ENCODE measurements around the gene PLAAT3.

PLAAT3 gene

DNA sequence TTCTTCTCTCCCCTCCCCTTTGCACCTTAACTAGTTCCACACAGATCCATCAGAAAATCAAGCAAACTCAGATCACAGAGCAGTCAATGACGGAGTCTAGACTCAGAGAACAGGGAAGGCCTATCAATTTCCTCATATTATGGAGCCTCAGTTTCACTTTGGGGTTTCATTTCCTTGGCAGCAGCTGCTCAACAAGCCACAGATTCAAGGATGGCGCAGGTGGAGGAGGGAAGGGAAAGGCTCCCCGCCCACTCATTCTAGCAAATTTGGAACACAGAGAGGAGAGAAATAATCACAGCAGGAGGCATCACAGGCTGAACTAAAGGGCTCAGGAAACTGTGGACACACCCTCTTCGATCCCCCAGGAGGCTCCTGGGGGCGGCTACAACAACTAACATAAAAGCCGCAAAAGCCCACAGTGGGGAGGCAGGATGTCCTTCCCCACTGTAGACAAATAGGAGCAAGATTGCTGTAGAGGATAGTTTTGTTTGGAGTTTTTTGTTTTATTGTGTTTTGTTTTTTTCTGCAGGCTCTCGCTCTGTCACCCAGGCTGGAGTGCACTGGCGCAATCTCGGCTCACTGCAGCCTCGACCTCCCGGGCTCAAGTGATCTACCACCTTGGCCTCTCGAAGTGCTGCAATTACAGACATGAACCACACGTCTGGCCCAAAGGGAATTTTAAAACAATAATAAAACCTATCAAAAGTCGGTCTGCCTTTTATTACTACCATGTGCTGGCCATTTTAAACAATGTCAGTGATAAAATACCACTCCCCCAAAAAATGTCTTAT lies 3.4 kb downstream of the PLAAT3 start (continued):
- TF ChIP-seq, protein P1, sequence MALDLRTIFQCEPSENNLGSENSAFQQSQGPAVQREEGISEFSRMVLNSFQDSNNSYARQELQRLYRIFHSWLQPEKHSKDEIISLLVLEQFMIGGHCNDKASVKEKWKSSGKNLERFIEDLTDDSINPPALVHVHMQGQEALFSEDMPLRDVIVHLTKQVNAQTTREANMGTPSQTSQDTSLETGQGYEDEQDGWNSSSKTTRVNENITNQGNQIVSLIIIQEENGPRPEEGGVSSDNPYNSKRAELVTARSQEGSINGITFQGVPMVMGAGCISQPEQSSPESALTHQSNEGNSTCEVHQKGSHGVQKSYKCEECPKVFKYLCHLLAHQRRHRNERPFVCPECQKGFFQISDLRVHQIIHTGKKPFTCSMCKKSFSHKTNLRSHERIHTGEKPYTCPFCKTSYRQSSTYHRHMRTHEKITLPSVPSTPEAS (tag by site-specific recombination; IDR thresholded peaks at IDR 0.05): no peak
- TF ChIP-seq, protein P2, sequence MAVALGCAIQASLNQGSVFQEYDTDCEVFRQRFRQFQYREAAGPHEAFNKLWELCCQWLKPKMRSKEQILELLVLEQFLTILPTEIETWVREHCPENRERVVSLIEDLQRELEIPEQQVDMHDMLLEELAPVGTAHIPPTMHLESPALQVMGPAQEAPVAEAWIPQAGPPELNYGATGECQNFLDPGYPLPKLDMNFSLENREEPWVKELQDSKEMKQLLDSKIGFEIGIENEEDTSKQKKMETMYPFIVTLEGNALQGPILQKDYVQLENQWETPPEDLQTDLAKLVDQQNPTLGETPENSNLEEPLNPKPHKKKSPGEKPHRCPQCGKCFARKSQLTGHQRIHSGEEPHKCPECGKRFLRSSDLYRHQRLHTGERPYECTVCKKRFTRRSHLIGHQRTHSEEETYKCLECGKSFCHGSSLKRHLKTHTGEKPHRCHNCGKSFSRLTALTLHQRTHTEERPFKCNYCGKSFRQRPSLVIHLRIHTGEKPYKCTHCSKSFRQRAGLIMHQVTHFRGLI (tag by site-specific recombination; IDR thresholded peaks at IDR 0.05): no peak
- TF ChIP-seq KLF10 (tag by site-specific recombination; IDR thresholded peaks at IDR 0.05): peak; percentile 87
- TF ChIP-seq, protein P3, sequence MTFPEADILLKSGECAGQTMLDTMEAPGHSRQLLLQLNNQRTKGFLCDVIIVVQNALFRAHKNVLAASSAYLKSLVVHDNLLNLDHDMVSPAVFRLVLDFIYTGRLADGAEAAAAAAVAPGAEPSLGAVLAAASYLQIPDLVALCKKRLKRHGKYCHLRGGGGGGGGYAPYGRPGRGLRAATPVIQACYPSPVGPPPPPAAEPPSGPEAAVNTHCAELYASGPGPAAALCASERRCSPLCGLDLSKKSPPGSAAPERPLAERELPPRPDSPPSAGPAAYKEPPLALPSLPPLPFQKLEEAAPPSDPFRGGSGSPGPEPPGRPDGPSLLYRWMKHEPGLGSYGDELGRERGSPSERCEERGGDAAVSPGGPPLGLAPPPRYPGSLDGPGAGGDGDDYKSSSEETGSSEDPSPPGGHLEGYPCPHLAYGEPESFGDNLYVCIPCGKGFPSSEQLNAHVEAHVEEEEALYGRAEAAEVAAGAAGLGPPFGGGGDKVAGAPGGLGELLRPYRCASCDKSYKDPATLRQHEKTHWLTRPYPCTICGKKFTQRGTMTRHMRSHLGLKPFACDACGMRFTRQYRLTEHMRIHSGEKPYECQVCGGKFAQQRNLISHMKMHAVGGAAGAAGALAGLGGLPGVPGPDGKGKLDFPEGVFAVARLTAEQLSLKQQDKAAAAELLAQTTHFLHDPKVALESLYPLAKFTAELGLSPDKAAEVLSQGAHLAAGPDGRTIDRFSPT (tag by site-specific recombination; IDR thresholded peaks at IDR 0.05): no peak
- TF ChIP-seq ZNF664 (tag by site-specific recombination; IDR thresholded peaks at IDR 0.05): no peak
- TF ChIP-seq ZNF571 (tag by site-specific recombination; IDR thresholded peaks at IDR 0.05): no peak
- TF ChIP-seq ZNF157 (tag by site-specific recombination; IDR thresholded peaks at IDR 0.05): no peak
- TF ChIP-seq, protein P4, sequence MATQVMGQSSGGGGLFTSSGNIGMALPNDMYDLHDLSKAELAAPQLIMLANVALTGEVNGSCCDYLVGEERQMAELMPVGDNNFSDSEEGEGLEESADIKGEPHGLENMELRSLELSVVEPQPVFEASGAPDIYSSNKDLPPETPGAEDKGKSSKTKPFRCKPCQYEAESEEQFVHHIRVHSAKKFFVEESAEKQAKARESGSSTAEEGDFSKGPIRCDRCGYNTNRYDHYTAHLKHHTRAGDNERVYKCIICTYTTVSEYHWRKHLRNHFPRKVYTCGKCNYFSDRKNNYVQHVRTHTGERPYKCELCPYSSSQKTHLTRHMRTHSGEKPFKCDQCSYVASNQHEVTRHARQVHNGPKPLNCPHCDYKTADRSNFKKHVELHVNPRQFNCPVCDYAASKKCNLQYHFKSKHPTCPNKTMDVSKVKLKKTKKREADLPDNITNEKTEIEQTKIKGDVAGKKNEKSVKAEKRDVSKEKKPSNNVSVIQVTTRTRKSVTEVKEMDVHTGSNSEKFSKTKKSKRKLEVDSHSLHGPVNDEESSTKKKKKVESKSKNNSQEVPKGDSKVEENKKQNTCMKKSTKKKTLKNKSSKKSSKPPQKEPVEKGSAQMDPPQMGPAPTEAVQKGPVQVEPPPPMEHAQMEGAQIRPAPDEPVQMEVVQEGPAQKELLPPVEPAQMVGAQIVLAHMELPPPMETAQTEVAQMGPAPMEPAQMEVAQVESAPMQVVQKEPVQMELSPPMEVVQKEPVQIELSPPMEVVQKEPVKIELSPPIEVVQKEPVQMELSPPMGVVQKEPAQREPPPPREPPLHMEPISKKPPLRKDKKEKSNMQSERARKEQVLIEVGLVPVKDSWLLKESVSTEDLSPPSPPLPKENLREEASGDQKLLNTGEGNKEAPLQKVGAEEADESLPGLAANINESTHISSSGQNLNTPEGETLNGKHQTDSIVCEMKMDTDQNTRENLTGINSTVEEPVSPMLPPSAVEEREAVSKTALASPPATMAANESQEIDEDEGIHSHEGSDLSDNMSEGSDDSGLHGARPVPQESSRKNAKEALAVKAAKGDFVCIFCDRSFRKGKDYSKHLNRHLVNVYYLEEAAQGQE (tag by site-specific recombination; IDR thresholded peaks at IDR 0.05): no peak
- TF ChIP-seq ZNF548 (tag by site-specific recombination; IDR thresholded peaks at IDR 0.05): no peak
- no peak for TF ChIP-seq ZEB2 (tag by site-specific recombination; IDR thresholded peaks at IDR 0.05)
- TF ChIP-seq ZNF155 (tag by site-specific recombination; IDR thresholded peaks at IDR 0.05): no peak
- no peak for TF ChIP-seq BCL11A (tag by site-specific recombination; IDR thresholded peaks at IDR 0.05; ENCODE audit: low read depth)
- TF ChIP-seq SP7 (tag by site-specific recombination; IDR thresholded peaks at IDR 0.05): peak; percentile 62
- TF ChIP-seq ZNF391 (tag by site-specific recombination; IDR thresholded peaks at IDR 0.05; ENCODE audit: borderline replicate concordance, low read depth): no peak
- no peak for TF ChIP-seq ZNF701 (tag by site-specific recombination; IDR thresholded peaks at IDR 0.05)
- no peak for TF ChIP-seq ZNF658 (tag by site-specific recombination; IDR thresholded peaks at IDR 0.05)
- peak; percentile 96 for TF ChIP-seq GLIS1 (tag by site-specific recombination; IDR thresholded peaks at IDR 0.05)
- TF ChIP-seq KLF9 (tag by site-specific recombination; IDR thresholded peaks at IDR 0.05; ENCODE audit: low read depth): peak; percentile 46
- TF ChIP-seq ZNF23 (tag by site-specific recombination; IDR thresholded peaks at IDR 0.05; ENCODE audit: borderline replicate concordance): no peak
- no peak for TF ChIP-seq SETDB1 (IDR thresholded peaks at IDR 0.05; ENCODE audit: insufficient read length, low read length)
- peak; percentile 78 for TF ChIP-seq ZBTB8A (tag by site-specific recombination; IDR thresholded peaks at IDR 0.05)
- no peak for TF ChIP-seq ZNF133 (tag by site-specific recombination; IDR thresholded peaks at IDR 0.05)
- TF ChIP-seq ZNF174 (tag by site-specific recombination; IDR thresholded peaks at IDR 0.05): no peak
- TF ChIP-seq SCRT2 (tag by site-specific recombination; IDR thresholded peaks at IDR 0.05): no peak
- TF ChIP-seq, protein P5, sequence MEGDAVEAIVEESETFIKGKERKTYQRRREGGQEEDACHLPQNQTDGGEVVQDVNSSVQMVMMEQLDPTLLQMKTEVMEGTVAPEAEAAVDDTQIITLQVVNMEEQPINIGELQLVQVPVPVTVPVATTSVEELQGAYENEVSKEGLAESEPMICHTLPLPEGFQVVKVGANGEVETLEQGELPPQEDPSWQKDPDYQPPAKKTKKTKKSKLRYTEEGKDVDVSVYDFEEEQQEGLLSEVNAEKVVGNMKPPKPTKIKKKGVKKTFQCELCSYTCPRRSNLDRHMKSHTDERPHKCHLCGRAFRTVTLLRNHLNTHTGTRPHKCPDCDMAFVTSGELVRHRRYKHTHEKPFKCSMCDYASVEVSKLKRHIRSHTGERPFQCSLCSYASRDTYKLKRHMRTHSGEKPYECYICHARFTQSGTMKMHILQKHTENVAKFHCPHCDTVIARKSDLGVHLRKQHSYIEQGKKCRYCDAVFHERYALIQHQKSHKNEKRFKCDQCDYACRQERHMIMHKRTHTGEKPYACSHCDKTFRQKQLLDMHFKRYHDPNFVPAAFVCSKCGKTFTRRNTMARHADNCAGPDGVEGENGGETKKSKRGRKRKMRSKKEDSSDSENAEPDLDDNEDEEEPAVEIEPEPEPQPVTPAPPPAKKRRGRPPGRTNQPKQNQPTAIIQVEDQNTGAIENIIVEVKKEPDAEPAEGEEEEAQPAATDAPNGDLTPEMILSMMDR (tag by site-specific recombination; IDR thresholded peaks at IDR 0.05): no peak
- no peak for TF ChIP-seq ZNF140 (tag by site-specific recombination; IDR thresholded peaks at IDR 0.05)
- 0 out of 2 replicates have a peak, but pooled peaks have one; percentile 34 for TF ChIP-seq FEZF1 (tag by site-specific recombination; IDR thresholded peaks at IDR 0.05)
- TF ChIP-seq ZNF521 (tag by site-specific recombination; IDR thresholded peaks at IDR 0.05): no peak
- no peak for TF ChIP-seq IKZF3 (tag by site-specific recombination; IDR thresholded peaks at IDR 0.05)
- TF ChIP-seq ZNF707 (tag by site-specific recombination; IDR thresholded peaks at IDR 0.05): no peak
